HG02973 (cell line): ENCODE results near the gene DLG4.
"Not testable (repeated sequence)": the region's sequence is repeated elsewhere in the genome, so short reads cannot be mapped to it uniquely, and the experiment has no call there.

ENCODE experiments used
- ATAC-seq: cut with Tn5 transposase; IDR thresholded peaks from one replicate; pipeline ENCODE4 v1.9.1; 2021; ENCODE audit warnings: moderate library complexity; ENCODE audit not compliant: unreplicated experiment

The DLG4 gene

DNA sequence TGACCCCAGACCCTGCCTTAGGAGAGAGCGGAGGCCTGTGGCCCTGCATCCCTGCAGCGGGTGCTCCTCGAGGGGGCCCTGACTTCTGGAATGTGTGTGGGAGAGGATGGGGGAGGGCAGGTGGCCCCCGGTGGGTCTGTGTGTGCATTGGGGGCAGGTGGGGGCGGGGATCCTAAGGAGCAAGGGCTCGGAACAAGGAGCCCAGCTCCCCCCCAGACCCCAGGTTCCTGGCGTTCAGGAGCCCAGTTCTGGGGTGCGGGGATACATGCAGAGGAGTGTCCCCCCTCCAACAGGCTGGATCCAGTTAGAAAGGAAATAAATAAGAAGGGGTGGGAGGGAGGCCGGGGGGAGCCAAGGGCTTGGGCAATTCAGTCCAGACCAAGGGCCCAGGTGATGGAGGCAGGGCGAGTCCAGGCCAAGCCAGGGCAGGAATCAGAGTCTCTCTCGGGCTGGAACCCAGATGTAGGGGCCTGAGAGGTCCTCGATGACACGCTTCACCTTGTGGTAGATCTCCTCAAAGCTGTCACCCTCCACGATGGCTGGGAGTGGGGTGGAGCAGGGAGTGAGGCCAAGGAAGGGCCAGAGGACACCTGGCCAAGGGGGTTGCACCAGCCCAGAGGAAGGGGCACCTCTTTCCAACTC is 29.2 kb downstream of the DLG4 start:
- no peak for ATAC-seq

DNA sequence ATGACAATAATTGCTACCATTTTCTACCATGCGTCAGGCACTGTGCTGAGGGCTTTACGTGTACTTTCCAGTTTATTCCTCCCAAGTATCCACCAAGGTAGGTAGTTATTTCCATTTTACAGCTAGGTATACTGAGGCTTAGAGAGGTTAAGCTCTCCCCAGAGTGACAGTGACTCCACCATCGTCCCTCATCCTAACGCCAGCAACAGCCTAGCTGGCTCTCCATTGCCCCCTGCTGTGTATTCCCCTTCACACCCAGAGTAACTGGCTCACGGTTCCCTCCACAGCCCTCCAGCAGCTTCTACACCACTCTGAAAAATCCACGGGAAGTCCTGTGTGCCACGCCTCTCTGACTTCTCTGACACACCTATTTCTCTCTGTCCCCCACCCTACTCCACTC is 33.4 kb downstream of the DLG4 start:
- no peak for ATAC-seq

DNA sequence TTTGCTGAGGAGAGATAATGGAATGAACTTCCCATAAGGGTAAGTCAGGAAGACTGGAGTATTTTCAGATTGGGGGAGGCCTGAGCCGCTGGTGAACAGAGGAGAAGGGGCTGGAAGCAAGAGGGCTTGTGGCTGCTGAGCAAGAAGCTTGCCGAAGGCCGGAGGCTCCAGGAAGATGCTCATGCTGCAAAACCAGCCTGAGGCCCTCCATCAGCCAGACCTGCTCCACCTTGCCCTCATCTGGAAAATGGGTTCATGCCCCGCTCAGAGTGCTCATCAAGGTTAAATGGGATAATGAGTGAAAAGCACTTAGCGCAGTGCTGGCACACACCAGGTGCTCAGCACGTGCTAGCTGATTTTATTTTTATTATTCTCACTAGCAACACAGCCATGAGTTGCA is 35.0 kb downstream of the DLG4 start:
- ATAC-seq: no peak

DNA sequence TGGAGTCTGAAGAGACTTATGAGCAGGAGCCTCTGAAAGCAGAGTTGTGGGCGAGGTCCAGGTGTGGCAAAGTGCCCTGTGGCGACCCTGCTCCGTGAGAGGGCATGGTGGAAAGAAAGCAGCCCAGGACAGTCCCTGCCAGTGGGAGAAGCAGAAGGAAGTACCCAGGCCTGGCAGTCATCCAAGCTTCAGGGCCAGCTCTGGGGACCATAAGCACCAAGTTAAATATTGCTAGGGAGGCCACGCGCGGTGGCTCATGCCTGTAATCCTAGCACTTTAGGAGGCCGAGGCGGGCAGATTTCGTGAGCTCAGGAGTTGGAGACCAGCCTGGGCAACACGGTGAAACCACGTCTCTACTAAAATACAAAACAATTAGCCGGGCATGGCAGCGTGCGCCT is 35.5 kb downstream of the DLG4 start:
- no peak for ATAC-seq

DNA sequence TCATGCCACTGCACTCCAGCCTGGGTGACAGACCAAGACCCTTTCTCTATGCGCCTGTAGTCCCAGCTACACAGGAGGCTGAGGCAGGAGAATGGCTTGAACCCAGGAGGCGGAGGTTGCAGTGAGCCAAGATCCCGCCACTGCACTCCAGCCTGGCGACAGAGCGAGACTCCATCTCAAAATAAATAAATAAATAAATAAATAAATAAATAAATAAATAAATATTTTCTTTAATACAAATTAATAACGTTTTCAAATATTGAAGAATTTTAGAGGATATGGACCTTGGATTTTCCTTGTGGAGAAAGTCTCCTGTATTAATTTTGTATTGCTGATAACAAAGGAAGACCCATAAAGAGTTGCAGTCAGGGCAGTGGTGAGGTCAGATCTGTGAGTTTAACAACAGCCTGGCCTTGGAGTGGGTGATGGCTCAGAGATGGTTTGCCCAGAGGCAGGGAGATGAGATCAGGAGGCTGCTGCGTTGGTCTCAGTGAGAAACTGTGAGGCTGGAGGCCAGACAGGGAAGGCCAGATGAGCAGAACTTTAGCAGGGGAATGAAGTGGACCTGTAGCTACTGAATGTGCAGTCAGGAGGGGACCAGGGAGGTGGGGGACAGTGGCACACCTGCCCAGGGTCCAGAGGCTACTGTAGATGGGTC is 36.1 kb downstream of the DLG4 start:
- no peak for ATAC-seq

DNA sequence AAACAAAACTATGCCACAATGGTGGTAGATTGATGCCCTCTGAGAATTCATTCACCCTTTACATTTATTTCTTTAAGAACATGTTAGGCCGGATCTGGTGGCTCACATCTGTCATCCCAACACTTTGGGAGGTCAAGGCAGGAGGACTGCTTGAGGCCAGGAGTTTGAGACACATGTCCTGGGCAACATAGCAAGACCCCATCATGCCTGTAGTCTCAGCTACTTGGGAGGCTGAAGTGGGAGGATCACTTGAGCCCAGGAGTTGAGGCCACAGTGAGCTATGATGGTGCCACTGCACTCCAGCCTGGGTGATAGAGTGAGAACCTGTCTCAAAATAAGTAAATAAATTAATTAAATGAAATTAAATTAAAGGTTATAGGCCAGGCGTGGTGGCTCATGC is 37.5 kb downstream of the DLG4 start:
- not testable (repeated sequence) for ATAC-seq

DNA sequence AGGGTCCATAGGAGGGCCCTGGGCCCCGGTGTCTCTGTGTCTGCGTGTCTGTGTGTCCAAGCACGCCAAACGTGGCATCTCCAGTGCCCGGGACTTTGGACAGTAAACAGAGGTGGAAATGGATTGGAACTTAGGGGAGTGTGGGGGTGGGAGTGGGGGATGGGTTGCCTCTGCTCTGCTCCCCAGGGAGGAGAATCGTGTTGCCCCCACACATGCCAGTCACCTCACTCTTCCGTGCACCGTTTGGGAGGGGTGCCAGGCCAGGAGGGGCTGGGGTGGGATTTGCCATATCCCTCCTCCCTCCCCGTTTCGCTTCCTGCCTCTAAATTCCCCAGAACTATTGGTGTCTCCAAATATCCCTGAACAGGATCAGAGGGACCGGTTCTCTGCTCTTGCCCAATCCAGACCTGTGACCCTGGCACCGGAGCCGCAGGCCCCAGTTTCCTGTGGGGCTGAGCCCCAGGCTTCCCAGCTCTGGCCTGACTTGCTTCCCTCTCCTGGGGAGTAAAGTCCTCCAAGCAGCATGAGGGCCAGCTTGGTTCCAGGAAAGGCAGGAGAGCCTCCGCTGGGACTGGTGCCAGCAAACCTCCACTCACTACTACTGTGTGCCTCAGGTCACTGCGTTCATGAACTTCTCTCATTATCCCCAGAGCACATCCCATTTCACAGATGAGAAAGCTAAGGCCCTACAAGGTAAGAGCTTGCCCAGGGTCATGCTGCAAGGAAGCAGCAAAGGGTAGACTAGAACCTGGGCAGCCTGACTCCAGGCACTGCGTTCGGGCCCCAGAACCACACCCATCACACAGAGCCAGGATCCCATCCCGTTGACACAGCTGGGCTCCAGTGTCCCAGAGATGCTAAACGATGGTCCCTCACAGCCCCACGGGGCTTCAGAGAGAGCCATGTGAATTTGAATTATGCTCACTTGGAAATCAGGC is 40.0 kb downstream of the DLG4 start, which contains the start of gene ASGR1:
Gene ASGR1 (minus strand): TSS at position 54 of the 938 bp plus-strand sequence. CDS start 807 bp downstream, outside the sequence.
- ATAC-seq: no peak

DNA sequence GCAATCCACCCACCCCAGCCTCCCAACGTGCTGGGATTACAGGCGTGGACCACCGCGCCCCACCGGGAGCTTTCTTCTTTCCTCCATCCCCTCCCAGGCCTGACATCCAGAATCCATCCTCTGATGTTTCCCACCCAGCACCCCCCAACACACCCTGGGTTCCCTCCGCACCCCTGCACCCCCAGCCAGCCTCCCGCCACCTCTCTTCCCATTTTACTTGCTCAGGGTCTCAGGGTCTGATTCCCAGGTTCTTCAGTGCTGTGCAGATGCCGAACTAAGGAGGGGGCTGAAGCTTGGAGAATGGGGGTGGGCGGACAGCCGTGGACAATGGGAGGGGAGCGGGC is 40.7 kb downstream of the DLG4 start:
- no peak for ATAC-seq

DNA sequence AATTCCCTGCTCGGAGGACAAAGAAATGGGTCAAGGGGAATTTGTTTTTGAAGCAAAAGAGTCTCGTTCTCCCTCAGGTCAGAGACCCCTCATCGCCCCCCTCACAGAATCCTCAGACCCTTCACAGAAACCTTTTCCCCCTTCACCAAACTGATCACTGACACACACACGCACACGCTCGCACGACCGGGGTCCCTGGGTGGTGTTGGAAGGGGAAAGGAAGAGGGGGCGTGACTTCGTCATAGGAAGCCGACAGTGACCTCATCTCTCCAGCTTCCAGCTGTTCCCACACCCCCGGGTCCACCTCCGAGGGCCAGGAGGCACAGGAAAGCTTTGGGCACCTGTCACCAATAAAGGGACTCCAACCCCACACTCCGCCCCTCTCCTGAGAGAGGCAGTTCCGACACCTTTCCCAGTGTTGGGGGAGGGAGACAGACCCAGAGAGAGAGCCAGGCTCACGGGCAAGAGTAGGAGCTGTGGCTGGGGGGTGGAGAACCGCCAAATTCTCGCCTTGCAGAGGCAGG is 41.6 kb downstream of the DLG4 start:
- ATAC-seq: no peak

DNA sequence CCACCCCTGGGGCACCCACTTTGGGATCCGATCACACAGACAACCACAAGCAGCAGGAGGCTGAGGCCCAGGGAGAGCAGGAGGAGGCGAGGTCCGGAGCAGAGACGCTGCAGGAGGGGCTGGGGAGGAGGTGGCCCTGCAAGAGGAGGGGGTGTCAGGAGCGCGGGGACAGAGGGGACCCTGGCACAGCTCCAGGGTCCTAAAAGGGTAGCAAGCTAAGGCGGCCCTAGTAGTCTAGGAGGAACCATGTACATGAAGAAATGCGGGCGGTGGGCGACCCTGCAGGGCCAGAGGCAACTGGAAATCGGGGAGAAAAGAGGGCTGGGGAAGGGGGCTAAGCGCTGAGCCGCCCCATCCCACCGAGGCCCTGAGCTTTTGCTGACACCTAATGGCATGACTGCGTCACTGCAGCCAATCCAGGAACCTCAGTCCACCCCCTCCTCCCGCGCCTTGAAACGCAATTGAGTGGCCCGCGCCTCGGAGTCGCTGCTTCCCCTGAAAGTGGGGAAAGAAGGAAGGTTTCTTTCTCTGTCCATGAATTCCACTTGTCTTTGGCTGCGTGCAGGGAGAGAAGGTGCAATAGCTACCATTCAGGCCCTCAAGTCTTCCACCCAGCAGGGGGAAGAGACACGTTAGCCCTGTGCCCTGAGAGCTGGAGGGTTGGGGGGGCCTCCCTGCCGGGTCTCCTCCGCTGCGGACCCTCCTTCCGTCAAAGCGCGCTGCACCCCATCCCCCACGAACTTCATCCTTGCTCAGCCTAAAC is 42.3 kb downstream of the DLG4 start:
- no peak for ATAC-seq

DNA sequence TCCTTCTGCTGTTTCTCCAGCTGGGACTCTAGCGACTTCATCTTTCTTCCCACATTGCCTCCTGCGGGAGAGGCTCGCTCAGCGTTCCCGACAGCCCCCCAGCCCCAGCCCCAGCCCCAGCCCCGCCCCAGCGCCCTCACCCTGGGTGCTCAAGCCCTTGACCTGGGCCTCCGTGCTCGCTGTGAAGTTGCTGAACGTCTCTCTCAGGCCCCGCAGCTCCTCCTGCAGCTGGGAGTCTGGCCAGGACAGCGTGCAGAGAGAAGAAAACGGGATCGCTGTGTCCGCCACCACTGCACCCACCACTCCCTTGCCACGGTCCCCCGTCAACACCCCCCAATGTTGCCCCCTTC is 42.8 kb downstream of the DLG4 start:
- ATAC-seq: no peak

DNA sequence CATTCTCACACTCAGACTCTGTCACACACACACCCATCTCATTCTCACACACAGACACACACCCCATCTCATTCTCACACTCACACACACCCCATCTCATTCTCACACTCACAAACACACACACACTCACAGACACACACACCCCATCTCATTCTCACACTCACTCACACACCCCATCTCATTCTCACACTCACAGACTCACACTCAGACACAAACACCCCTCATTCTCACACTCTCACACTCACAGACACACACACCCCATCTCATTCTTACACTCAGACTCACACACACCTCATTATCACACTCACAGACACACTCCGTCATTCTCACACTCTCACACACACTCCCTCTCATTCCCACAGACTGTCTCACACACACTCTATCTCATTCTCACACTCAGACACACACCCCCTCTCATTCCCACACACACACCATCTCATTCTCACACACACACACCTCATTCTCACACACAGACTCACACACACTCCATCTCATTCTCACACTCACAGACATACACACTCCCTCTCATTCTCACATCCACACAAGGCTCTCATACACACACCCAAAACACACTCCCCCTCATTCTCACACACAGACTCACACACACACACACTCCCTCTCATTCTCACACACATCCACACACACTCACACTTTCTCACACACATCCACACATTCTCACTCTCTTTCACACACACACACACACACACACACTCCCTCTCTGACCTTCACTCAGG is 43.4 kb downstream of the DLG4 start:
- ATAC-seq: no peak

DNA sequence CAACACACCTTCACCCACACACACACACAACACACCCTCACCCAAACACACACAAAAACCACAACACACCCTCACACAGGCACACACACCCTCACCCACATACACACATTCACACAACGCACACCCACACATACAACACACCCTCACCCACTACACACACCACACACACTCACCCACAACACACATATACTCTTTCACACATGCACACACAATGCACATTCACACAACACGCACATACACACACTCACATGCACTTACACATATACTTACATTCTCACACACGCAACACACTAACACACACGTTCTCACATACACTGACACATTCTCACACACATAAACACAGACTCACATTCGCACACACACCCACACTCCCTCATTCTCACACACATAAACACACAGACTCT is 44.3 kb downstream of the DLG4 start:
- ATAC-seq: no peak

DNA sequence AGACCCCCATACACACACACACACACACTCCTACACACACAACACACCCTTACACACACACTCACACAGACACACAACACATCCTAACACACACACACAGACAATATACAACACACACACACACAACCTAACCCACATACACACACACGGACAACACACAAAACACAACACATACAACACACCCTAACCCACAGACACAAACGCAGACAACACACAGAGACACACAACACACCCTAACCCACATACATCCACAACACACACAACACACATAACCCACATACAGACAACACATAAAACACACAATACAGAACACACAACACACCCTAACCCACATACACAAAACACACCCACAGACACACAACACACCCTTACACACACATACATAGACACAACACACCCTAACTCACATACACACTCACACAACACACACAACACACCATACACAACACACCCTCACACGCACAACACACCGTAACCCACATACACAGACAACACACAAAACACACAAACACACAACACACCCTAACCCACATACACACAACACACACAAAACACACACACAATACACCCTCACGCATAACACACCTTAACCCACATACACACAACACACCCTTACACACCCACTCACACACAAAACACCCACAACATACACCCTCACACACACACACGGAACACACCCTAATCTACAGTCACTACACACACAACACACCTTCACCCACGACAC is 44.9 kb downstream of the DLG4 start:
- ATAC-seq: no peak

DNA sequence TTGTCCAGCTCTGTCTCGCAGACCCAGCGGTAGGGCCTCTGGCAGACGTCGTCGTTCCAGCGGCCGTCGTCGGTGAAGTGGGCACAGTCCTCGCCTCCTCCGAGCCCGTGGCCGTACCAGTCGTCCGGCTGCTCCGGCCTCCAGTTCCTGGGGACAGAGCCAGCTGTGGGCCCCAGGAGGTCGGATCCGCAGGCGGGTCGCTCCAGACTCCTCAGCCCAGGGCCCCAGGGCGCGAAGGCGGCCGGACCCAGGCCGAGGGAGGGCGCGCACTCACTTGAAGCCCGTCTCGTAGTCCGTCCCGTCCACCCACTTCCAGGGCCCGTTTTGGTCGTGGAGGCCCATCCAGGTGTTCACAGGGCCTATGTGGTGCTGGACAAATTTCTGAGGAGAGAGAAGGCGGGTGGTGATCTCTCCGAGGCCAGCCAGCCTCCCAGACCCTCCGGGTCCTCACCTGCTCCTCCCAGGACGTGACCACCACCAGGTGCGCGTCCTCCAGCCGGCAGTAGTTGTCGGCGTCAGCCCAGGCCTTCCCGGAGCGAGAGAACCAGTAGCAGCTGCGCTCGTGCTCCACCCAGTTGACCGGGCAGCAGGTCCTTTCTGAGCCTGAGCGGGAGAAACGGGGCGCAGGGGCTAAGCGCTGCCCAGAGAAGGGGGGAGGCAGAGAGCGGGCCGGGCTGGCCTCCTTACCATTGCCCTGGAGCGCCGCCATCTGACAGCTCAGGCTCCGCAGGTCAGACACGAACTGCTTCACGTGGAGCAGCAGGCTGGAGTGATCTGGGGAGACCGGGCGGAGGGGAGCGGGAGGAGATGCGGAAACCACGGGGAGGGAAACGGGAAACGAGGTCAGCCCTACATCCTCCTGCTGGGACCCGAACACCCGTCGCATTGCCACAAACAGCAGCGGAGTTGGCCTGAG is 45.7 kb downstream of the DLG4 start:
- no peak for ATAC-seq

DNA sequence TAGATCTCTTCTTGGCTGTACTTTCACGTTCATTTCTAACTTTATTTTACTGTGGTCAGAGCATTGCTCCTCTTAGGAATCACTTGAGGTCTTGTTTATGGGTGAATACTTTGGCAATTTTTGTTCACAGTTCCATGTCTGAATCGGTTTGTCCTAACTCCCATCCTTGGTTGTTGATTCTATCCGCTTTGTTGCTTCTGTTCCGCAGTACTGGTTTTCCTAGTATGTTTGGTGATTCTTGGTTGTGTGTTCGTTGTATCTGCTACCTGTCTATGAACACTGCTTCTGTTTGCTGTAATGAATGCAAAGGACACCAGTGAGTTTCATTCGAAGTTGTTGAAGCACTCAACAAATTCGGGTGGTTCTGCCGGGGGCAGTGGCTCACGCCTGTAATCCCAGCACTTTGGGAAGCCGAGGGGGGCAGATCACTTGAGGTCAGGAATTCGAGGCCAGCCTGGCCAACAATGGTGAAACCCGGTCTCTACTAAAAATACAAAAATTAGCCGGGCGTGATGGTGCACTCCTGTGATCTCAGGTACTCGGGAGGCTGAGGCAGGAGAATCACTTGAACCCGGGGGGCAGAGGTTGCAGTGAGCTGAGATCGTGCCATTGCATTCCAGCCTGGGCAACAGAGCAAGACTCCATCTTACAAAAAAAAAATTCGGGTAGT is 47.0 kb downstream of the DLG4 start:
- not testable (repeated sequence) for ATAC-seq

DNA sequence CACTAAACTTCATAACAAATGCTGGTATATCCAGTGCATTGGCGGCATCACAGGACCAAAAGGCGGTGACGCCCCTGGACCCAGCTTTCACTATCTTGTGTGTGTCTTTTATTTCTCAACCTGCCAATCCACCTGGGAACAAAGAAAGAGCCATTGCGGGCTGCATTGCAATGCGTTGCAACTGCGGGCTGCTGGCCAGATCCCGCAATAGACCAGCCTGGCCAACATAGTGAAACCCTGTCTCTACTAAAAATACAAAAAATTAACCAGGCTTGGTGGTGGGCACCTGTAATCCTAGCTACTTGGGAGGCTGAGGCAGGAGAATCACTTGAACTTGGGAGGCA is 50.1 kb downstream of the DLG4 start:
- not testable (repeated sequence) for ATAC-seq
